DMS153 (cell line): ENCODE data around the gene GNAO1.
A peak's percentile ranks its signal among the peaks of the same experiment; 100 is the strongest.

Experiments
- DNase-seq: peaks from one replicate; lab custom pipeline; 2025; lab: John Stamatoyannopoulos, UW

GNAO1 gene

GRCh38 chr16:56349711-56350161, 158.4 kb downstream of the GNAO1 start:
- no peak for DNase-seq

- DNase-seq = no peak
Observed at GRCh38 chr16:56350491-56351405, 159.5 kb downstream of the GNAO1 start.

GRCh38 chr16:56351481-56351880, 160.2 kb downstream of the GNAO1 start:
- no peak for DNase-seq

DNA sequence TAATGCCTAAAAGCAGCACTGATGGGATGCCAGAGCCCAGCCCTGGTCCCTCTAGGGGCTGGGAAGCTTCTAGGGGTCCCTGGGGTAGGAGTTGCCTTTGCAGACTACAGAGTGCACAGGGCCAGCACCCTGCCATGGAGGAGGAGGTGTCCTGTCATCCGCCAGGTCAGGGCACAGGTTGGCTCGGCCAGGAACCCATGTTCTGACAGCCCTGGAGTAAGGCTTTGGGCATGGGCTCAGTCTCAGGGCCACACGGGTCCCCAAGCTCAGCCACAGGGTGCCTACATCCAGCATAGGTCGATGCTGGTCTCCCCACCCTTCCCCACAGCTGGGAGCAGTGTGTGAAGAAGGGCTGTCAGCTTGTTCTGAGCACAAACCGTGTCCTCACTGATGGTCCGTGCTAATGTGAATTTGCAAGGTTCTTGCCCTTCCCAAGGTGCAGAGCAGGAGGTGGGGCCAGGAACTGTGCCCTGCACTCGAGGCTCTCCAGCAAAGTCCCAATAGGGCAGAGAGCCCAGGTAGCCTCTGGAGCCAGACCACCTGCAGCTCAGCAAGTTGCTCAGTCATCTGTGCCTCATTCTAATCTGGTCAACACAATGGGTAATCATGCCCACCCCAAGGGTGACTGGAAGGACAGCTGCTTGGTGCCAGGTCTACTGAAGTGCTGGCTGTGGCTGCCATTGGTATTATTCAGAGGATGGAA, 161.2 kb downstream of the GNAO1 start:
- no peak for DNase-seq

GRCh38 chr16:56353054-56353921, 162.0 kb downstream of the GNAO1 start:
- DNase-seq = no peak

- DNase-seq = no peak
Observed at GRCh38 chr16:56354016-56354415, 162.7 kb downstream of the GNAO1 start.

DNA sequence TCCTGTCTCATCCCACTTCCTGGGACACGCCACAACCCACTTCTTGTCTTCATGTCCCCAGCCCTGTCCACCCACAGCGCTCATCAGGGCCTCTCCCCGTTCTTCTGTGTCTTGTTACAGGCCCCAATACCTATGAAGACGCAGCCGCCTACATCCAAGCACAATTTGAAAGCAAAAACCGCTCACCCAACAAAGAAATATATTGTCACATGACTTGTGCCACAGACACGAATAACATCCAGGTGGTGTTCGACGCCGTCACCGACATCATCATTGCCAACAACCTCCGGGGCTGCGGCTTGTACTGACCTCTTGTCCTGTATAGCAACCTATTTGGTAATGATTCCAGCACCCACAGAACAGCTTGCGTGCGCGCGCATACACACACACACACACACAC, 163.5 kb downstream of the GNAO1 start:
- DNase-seq = no peak

GRCh38 chr16:56355221-56355620, 163.9 kb downstream of the GNAO1 start:
- DNase-seq = no peak

- DNase-seq = no peak
Observed at GRCh38 chr16:56355786-56356275, 164.5 kb downstream of the GNAO1 start.

- peak; percentile 67 for DNase-seq
Observed at GRCh38 chr16:56356276-56357240, 165.3 kb downstream of the GNAO1 start.

- no peak for DNase-seq
Observed at GRCh38 chr16:56357241-56357764, 166.0 kb downstream of the GNAO1 start.

DNA sequence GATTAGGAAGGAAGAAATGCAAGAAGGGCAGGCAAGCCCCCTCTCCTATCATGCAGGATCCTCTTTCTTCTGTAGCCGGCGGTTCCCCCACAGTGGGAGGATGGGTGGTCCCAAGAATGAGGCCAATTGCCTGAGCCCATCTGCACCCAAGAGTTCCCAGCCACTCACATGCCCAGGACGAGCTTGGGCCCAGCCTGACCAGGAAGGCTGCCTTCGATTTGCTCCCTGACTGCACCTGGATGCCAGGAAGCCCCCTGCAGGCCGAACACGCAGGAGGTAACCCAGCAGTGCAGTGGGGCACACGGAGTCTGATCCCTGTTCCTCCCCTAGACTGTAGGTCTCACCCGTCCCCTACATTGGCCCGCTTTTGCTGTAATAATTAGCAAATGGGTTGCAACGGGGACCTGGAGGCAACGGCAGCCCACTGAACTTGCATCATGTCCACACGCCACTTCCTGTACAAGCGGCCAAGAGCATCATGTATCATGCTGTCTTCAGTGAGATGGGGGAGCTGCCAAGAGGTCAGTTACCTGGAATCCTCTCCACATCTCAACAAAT, 166.6 kb downstream of the GNAO1 start:
- DNase-seq = no peak

GRCh38 chr16:56360117-56361008, 169.1 kb downstream of the GNAO1 start:
- no peak for DNase-seq

DNA sequence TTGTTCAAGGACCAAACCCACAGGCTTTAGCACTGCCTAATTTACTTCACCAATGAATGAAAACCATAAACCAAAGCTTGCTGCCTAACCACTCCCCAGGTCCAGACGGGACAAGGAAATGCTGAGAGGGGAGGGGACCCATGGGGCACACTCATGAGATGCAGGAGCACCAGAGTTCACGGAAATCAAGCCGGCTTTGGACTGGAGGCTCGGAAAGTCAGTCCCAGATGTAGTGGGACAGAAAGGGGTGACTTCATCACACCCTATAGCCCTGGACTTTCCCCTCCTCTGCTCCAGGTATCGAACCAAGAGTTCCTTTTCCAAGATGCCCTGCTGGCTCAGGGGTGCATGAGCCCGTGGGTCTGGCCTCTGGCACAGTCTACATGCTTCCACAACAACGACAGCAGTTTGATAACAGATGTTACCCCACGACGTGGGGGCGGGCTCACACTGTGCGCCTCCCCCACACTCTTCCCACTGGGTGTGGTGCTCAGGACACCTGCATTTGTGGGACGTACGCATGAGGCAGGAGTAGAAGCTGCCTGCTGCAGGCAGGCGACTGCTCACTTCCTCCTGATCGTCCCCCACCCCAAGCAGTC, 170.9 kb downstream of the GNAO1 start:
- no peak for DNase-seq

DNA sequence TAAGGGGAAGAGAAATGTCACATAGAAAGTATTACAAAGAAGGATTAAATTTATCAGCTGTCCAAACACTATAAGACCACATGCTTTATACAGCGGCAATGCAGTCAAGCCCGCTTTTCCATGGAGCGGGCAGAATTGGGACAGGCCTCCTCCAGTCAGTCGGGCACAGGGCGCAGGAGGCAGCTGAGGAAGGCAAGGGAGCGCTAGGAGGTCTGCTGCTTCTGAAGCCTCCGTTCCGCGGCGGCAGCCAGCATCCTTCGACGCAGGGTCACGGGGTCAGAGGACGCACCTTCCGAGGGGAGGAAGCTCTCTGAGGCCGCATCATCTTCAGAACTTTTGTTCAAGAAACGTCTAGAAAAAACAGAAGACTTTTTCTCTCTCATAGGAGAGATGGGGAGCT, 171.4 kb downstream of the GNAO1 start:
- no peak for DNase-seq

GRCh38 chr16:56363181-56363716, 172.0 kb downstream of the GNAO1 start:
- no peak for DNase-seq

- DNase-seq = no peak
Observed at GRCh38 chr16:56363781-56364565, 172.7 kb downstream of the GNAO1 start.

GRCh38 chr16:56364865-56365264, 173.6 kb downstream of the GNAO1 start:
- no peak for DNase-seq
